Activated naive CD4-positive, alpha-beta T cell (primary cell): ENCODE results near the gene FARP1.
A peak's percentile ranks its signal among the peaks of the same experiment; 100 is the strongest.

ENCODE experiments used
- DNase-seq, 4 experiments: peaks; one replicate each; lab custom pipeline; 2025; lab: John Stamatoyannopoulos, UW

FARP1 gene

GRCh38 chr13:98461486-98462240 lies 318.8 kb downstream of the FARP1 start:
- DNase-seq = no peak

DNA sequence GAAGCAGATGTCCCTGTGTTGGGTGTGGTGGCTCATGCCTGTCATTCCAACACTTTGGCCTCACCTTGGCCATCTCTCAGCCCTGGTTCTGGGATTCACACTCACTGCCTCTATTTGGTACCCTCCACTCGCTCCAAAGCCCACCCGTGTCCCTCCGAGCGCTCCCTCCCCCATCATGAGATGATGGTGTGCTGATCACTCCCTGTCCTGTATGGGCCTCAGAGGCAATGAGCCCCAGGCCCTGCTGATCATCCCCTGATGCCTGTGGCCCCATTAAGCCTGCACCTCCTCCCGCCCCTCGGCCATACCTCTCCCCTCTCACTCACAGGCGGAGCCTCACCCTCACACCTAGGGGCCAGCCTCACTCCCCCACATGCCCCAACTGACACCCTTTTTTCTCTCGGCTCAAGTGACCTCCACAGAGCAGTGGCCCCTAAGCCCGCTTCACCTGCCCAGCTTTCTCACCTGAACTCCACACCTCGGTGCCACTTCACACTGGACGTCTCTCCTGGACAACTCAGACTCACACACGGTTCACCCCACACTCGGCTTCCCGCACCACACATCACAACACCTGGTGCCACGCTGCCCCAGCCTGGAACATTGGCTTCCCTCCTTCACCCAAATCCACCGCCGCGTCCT lies 319.5 kb downstream of the FARP1 start:
- no peak for DNase-seq

GRCh38 chr13:98462946-98463345 lies 320.1 kb downstream of the FARP1 start:
- no peak for DNase-seq

DNA sequence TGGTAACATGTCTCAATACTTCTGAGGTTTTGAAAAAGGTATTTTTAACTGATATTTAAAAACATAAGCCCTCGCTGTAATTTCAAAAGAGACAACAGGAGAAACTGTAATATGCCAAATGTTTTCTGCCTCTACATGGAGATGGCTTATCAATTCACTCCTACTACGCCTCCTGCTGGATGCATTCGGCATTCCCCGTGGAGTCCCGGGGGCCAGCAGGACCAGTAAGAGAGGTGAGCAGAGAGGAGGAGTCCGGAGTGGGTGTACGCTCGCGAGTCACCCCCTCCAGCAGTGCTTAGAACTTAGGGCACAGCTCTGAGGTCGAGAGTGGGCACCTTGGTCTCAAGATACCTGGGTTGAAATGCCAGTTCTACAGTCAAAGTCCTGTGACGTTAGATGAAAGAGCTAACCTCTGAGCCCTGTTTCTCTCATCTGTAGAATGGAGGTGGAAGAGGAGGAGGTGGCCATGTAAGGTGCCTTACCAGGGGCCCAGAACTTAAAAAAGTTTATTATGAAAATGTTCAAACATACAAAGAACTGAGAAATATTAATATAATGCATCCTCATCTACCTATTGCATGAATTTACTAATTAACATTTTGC lies 323.8 kb downstream of the FARP1 start:
- DNase-seq = peak in 1 of 4 experiments; percentile 19

- no peak for DNase-seq
Measured at GRCh38 chr13:98467263-98467985, 324.5 kb downstream of the FARP1 start.

- no peak for DNase-seq
Measured at GRCh38 chr13:98468361-98468760, 325.5 kb downstream of the FARP1 start.

DNA sequence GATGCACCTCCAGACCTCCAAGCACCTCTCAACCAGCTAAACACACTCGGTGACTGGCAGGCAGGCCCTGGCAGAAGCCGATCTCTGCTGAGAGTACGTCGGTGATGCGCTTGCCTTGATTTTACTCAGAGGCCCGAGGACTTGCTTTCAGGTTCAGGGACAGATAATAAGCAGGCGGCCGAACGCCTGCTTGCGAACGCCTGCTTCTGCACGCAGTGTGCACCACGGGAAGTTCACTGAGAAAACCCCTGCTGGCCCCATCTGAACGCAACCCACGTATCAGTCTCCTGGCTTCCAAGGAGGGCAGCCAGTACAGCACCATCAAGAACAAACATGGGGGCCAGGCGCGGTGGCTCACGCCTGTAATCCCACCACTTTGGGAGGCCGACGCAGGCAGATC lies 326.0 kb downstream of the FARP1 start:
- no peak for DNase-seq

DNA sequence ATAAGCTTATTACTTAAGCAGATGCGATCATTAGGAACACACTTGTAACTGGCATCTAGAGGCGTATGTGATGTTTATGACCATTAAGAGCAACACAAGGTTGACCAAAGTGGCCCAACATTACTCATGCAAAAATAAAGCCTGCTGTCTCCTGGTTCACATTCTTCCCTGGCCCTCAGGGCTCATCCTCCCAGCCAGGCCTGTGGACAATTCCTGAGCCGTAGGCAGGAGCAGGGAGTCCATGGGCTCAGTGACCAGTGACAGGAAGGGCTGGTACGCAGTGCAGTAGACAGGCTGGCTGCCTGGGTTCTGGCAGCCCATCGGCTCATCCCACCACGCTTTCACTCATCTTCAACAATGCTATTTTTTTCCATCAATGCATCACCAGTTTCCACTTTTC lies 328.0 kb downstream of the FARP1 start:
- no peak for DNase-seq

DNA sequence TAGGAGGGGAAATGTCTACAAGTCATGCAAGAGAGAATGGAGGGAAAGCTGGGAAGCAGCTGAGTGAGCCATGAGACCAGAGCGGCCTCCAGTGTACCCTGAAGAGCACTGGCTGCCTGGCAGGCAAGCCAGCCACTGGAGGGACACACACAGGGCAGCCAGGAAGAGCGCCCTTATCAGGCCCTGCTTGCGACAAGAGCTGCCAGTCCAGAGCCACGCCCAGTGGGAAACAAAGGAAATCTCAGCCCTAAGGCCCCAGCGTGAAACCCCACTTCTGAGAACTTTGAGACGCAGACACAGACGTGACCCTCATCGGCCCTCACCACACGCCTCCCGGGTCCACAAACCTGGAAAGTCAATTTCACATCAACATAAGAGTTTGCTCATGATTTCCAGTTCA lies 329.0 kb downstream of the FARP1 start:
- DNase-seq = no peak

DNA sequence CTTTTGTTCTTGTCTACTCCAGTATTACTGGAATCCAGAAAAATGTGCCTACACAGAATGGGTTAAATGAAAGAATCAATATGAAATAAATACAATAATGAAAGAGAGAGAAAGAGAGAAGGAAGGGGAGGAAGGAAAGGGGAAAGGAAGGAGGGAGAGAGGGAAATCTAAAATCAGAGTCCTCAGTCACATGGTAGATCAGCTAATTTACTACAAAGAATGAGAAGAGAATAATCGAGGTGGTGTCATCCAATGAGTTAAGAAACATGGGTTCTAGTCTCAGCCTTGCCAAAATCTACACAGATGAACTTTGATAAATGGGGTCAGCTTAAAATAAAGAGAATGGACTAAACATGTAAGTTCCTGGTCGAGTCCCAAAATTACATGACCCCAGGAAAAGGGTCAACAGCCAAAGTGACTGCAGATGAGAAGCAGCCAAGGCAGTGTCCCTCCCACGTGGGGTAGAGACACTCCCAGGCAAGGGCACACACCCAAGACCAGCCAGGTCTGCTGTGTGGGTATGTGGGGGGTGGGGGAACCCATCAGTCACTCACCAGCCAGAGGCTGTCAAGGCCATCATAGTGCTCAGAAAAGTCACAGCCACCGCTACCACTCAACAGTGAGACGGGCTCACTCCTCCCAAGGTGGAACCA lies 330.4 kb downstream of the FARP1 start:
- DNase-seq = no peak

DNA sequence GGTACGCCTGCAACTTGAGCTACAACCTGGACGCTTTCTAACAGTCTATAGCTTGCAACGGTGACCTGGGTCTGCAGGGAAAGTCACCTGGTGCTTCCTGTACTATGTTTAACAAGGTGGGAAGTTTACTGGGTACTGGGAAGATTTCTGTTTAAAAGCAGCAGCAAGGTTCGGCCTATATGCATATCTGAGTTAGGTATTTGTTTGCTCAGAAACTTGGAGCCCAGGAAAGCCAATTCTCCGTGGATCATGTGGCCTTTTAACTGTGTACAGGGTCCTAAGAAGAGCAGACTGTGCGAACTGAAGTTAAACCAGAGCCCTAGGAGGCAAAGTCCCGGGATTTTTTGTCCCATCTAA lies 330.9 kb downstream of the FARP1 start:
- DNase-seq = no peak

- DNase-seq = no peak
Measured at GRCh38 chr13:98474292-98474691, 331.4 kb downstream of the FARP1 start.

- DNase-seq = no peak
Measured at GRCh38 chr13:98474761-98475160, 331.9 kb downstream of the FARP1 start.

GRCh38 chr13:98475522-98475921 lies 332.6 kb downstream of the FARP1 start:
- DNase-seq = no peak

- DNase-seq = peak in 1 of 4 experiments; percentile 8
Measured at GRCh38 chr13:98476106-98476505, 333.2 kb downstream of the FARP1 start.

DNA sequence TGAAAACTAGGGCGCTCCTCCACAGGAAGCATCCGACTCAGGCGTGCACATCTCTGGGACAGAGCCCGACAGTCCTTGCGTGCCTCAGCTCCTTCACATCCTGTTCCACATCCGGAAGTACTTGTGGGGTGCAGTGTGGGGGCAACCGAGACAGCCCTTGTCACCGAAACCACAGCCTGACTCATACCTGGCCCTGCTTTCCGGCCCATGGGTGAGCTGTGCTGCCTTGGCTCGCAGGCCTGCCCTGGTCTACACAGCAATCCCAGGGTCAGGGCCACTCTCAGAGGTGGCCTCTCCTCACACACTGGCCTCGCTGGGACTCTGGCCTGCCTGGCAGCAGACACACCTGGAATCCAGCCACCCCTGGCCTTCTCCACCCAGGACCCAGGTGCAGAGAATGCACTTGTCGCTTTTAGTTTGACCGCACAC lies 333.7 kb downstream of the FARP1 start:
- peak in 3 of 4 experiments; percentile 34 to 67 (median 57) for DNase-seq

DNA sequence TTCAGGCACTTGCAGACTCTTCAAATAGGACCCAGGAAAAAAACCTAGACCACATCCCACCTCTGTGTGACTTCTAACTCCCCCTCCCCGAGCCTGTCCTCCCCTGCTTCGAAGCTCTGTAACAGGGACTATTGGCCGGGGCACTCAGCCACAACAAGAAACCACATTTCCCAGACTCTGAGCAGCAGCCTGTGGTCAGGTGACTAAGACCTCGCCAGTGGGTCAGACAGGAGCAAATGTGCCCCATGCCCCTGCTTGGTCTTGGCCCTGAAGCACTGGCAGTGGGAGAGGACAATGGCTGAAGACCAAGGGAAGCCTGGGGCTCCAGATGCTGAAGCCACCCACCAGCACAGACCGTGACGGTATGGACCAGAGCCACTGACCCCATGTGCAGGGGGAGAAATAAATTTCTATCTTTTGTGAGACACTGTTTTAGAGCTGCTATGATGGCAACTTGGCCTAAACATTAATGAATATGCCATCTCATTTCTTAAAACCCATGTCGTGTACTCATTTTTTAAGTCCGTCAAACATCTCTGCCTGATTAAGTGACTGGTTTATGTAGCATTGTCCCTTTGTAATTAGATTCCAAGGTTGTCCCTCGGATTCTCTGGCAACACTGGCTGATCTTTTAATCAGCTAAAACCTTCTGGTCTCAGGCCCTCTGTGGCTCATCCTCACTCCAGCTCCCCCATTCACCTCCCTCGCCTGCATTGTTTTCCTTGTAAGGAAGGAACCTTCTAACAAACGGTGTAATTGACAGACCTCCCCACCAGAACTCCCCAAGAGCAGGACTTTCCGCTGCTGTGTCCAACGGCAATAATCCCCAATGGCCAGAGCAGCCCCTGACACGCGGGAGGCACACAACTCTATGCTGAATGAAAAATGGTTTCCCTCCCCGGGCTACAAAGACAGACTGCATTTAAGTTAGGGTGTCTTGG lies 335.6 kb downstream of the FARP1 start:
- no peak for DNase-seq

DNA sequence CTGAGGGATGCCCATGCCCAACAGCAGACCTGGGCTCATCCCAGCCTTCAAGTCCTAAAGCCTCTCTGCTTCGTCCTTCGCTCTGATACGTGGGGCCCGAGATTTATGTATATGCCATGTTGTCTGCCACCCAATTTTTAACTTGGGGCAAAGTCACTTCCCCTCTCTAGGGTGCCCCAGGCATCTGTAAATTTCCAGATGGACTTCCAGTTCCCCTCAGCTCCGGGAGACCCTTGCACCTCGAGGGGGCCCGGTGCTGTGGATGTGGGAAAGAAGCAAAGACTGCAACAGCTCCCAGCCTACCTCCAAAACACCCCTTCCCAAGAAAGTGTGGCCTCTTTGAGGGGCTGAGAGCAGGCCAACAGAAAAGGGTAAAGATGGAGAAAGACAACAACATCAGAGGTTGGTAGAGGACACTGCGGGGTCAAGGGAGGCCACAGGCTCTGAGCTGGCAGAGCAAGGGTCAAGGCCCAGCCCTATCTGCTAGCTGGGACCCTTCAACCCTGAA lies 336.7 kb downstream of the FARP1 start:
- no peak for DNase-seq

DNA sequence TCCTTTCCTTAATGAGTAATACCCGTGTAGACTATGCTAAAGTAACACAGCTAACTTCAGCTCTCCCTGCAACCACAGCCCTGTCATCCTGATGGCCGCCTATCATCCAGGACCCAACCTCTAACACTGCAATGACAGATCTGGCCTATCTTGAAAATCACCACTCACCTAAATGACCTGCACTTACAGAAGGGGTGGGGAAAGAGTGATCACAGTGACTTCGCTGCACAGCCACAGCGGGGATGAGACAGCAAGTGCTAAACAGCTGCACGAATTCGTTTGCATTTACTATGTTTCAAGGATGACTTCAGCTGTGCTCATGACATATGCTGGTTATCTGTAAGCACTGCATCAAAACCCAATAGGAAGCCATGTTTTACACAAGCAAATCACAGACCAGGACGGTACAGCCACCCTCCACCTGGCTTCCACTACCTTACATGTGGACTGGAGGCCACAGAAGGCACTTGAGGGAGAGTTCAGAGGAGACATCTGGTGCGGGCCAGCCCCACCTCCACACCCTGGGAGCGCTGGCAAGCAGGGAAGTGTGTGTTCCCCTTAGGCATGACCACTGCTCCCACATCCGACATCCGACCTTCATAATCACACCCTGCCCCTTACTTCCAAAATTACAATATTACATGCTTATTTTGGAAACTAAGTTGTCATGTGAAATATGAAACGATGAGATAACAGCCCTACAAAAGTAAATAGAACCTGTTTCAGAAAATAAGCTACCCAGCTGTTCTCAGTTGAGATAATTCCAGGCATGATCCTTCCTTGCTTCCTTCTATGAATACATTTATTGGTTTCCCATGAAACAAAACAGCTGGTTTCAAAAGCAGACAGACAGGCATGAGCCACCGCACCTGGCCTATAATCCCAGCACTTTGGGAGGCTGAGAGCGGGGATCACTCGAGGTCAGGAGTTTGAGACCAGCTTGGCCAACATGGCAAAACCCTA lies 338.3 kb downstream of the FARP1 start:
- DNase-seq = no peak
